Neural cell (in vitro differentiated cells): ENCODE measurements around the gene EPC1. TPM values are rescaled to one million over a fixed set of nuclear protein-coding genes. Genes with fewer than 3 reads are reported as not detected.
"Not testable (repeated sequence)": the region's sequence is repeated elsewhere in the genome, so short reads cannot be mapped to it uniquely, and the experiment has no call there.

ENCODE experiments used
- H2AFZ ChIP-seq: fragments of 200-600, 300-800 bp; sonication (generic), shearing (Covaris generic); 2 replicates; pipeline ENCODE4 v1.6.0; 2014; ENCODE audit warnings: low read depth, mild to moderate bottlenecking, antibody characterized with exemption, low read length, moderate library complexity
- H3F3A ChIP-seq: fragments of 200-600 bp; shearing (Covaris generic); 2 replicates; pipeline ENCODE4 v1.6.1; 2016; ENCODE audit warnings: mild to moderate bottlenecking, moderate library complexity, mixed read lengths, antibody characterized with exemption, low read length; ENCODE audit not compliant: insufficient read depth, poor library complexity, severe bottlenecking
- H3K27ac ChIP-seq: fragments of 200-600, 300-800 bp; sonication (generic), shearing (Covaris generic); 2 replicates; pipeline ENCODE4 v1.5.1; 2014; ENCODE audit warnings: mild to moderate bottlenecking, low read length, moderate library complexity
- H3K27me3 ChIP-seq: fragments of 300-800, 200-600 bp; sonication (generic), shearing (Covaris generic); 2 replicates; pipeline ENCODE4 v1.6.0; 2014; ENCODE audit warnings: mild to moderate bottlenecking, low read depth, low read length, moderate library complexity; ENCODE audit not compliant: insufficient read depth
- H3K36me3 ChIP-seq: fragments of 300-800, 200-600 bp; sonication (generic), shearing (Covaris generic); 2 replicates; pipeline ENCODE4 v1.5.1; 2014; ENCODE audit warnings: mild to moderate bottlenecking, antibody characterized with exemption, low read length, moderate library complexity; ENCODE audit not compliant: insufficient read depth
- H3K4me2 ChIP-seq: fragments of 300-800, 200-600 bp; sonication (generic), shearing (Covaris generic); 2 replicates; pipeline ENCODE4 v1.6.0; 2014; ENCODE audit warnings: mild to moderate bottlenecking, low read length
- H3K4me3 ChIP-seq: fragments of 300-800, 200-600 bp; sonication (generic), shearing (Covaris generic); 2 replicates; pipeline ENCODE4 v1.5.1; 2014; ENCODE audit warnings: mild to moderate bottlenecking, low read length, moderate library complexity
- H3K79me2 ChIP-seq: fragments of 200-600 bp; shearing (Covaris generic); replicated peaks from 2 replicates; pipeline ENCODE4 v1.6.0; 2014; ENCODE audit warnings: mild to moderate bottlenecking, low read length, moderate library complexity; ENCODE audit not compliant: insufficient read depth
- H3K9ac ChIP-seq: fragments of 300-800, 200-600 bp; sonication (generic), shearing (Covaris generic); 2 replicates; pipeline ENCODE4 v1.6.1; 2016; ENCODE audit warnings: mild to moderate bottlenecking, low read length, mixed read lengths
- H3K9me2 ChIP-seq: fragments of 200-600 bp; shearing (Covaris generic); 2 replicates; pipeline ENCODE4 v1.6.1; 2016; ENCODE audit warnings: mild to moderate bottlenecking, low read length, mixed read lengths; ENCODE audit not compliant: insufficient read depth
- H3K9me3 ChIP-seq: fragments of 200-600, 300-800 bp; sonication (generic), shearing (Covaris generic); 2 replicates; pipeline ENCODE4 v1.6.1; 2016; ENCODE audit warnings: mild to moderate bottlenecking, mixed run types, low read length, moderate library complexity, mixed read lengths
- H4K20me1 ChIP-seq: fragments of 200-600 bp; shearing (Covaris generic); 2 replicates; pipeline ENCODE4 v1.6.1; 2016; ENCODE audit warnings: mild to moderate bottlenecking, mixed run types; ENCODE audit not compliant: insufficient read depth
- EP300 ChIP-seq: fragments of 450-650 bp; conservative IDR thresholded peaks from 2 replicates; pipeline ENCODE4 v1.6.1; 2014; ENCODE audit warnings: antibody characterized with exemption, mild to moderate bottlenecking, moderate library complexity; ENCODE audit not compliant: poor library complexity, severe bottlenecking
- EZH2 ChIP-seq: fragments of 200-600, 300-800 bp; shearing (Covaris generic), sonication (generic); IDR thresholded peaks from 2 replicates; pipeline ENCODE4 v1.6.1; 2014; ENCODE audit warnings: antibody characterized with exemption, low read length, borderline replicate concordance, mild to moderate bottlenecking; ENCODE audit not compliant: insufficient read depth, poor library complexity, severe bottlenecking
- MXI1 ChIP-seq: fragments of 450-650 bp; conservative IDR thresholded peaks from 2 replicates; pipeline ENCODE4 v1.6.1; 2014; ENCODE audit warnings: antibody characterized with exemption, mild to moderate bottlenecking; ENCODE audit not compliant: poor library complexity, severe bottlenecking
- POLR2AphosphoS5 ChIP-seq: IDR thresholded peaks from 2 replicates; pipeline ENCODE4 v1.6.1; 2012
- RAD21 ChIP-seq: fragments of 450-650 bp; conservative IDR thresholded peaks from 2 replicates; pipeline ENCODE4 v1.6.1; 2014; ENCODE audit warnings: antibody characterized with exemption, mild to moderate bottlenecking, moderate library complexity
- SMC3 ChIP-seq: fragments of 450-650 bp; conservative IDR thresholded peaks from 2 replicates; pipeline ENCODE4 v1.6.1; 2014; ENCODE audit warnings: antibody characterized with exemption, mild to moderate bottlenecking, moderate library complexity; ENCODE audit not compliant: poor library complexity
- TAF1 ChIP-seq: IDR thresholded peaks from 2 replicates; pipeline ENCODE4 v1.6.1; 2012; ENCODE audit warnings: low read depth
- polyA plus RNA-seq: library from polyadenylated mRNA; depleted of rRNA; stranded (reverse); fragments of >200 nt; gene quantifications from 2 replicates; pipeline ENCODE4 v1.2.3, GENCODE V29; 2014
- TF ChIP-seq, protein P1 (sequence below): fragments of 450-650 bp; IDR thresholded peaks from 2 replicates; pipeline ENCODE4 v1.5.1; 2014; ENCODE audit warnings: antibody characterized with exemption, mild to moderate bottlenecking, moderate library complexity; ENCODE audit not compliant: poor library complexity, severe bottlenecking
- TF ChIP-seq, protein P2 (sequence below): IDR thresholded peaks from 2 replicates; pipeline ENCODE4 v1.6.1; 2012; ENCODE audit warnings: borderline replicate concordance

The EPC1 gene
- polyA plus RNA-seq, 1 donor from 2014 or later = 137 TPM

DNA sequence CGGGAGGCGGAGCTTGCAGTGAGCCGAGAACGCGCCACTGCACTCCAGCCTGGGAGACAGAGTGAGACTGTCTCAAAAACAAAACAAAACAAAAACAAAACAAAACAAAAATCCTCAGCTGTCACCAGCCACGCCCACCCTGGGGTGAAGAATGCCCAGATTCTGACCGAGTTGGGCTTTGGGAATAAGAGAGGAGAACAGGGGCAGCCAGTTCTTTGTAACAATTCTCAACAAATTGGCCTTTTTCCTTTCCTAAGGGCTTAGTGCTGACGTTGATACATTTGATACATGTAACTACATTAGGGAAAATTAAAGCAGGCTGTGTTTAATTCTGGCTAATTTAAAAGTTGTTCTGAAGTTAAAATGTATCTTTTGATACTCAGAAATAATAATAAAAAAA lies 121.0 kb downstream of the EPC1 start:
- Histone ChIP-seq H3F3A (no peaks in the 10 kb centered on the region), H3K9ac (no peak overlapping the region), H3K27ac (no peak overlapping the region), H4K20me1 (no peaks in the 10 kb centered on the region), H3K9me2 (no peaks in the 10 kb centered on the region), H3K4me3 (no peak overlapping the region), H3K36me3 (no peaks in the 10 kb centered on the region), H3K9me3 (no peaks in the 10 kb centered on the region), H3K79me2 (no peaks in the 10 kb centered on the region), H2AFZ (no peak overlapping the region), H3K4me2 (no peak overlapping the region), H3K27me3 (no peaks in the 10 kb centered on the region)
- TF ChIP-seq, protein P1, sequence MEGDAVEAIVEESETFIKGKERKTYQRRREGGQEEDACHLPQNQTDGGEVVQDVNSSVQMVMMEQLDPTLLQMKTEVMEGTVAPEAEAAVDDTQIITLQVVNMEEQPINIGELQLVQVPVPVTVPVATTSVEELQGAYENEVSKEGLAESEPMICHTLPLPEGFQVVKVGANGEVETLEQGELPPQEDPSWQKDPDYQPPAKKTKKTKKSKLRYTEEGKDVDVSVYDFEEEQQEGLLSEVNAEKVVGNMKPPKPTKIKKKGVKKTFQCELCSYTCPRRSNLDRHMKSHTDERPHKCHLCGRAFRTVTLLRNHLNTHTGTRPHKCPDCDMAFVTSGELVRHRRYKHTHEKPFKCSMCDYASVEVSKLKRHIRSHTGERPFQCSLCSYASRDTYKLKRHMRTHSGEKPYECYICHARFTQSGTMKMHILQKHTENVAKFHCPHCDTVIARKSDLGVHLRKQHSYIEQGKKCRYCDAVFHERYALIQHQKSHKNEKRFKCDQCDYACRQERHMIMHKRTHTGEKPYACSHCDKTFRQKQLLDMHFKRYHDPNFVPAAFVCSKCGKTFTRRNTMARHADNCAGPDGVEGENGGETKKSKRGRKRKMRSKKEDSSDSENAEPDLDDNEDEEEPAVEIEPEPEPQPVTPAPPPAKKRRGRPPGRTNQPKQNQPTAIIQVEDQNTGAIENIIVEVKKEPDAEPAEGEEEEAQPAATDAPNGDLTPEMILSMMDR = no peak
- TF ChIP-seq POLR2AphosphoS5 (no peak), TAF1 (no peak), EZH2 (no peak), EP300 (no peak), SMC3 (no peak), RAD21 (no peak), MXI1 (no peak)
- TF ChIP-seq, protein P2, sequence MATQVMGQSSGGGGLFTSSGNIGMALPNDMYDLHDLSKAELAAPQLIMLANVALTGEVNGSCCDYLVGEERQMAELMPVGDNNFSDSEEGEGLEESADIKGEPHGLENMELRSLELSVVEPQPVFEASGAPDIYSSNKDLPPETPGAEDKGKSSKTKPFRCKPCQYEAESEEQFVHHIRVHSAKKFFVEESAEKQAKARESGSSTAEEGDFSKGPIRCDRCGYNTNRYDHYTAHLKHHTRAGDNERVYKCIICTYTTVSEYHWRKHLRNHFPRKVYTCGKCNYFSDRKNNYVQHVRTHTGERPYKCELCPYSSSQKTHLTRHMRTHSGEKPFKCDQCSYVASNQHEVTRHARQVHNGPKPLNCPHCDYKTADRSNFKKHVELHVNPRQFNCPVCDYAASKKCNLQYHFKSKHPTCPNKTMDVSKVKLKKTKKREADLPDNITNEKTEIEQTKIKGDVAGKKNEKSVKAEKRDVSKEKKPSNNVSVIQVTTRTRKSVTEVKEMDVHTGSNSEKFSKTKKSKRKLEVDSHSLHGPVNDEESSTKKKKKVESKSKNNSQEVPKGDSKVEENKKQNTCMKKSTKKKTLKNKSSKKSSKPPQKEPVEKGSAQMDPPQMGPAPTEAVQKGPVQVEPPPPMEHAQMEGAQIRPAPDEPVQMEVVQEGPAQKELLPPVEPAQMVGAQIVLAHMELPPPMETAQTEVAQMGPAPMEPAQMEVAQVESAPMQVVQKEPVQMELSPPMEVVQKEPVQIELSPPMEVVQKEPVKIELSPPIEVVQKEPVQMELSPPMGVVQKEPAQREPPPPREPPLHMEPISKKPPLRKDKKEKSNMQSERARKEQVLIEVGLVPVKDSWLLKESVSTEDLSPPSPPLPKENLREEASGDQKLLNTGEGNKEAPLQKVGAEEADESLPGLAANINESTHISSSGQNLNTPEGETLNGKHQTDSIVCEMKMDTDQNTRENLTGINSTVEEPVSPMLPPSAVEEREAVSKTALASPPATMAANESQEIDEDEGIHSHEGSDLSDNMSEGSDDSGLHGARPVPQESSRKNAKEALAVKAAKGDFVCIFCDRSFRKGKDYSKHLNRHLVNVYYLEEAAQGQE = no peak

DNA sequence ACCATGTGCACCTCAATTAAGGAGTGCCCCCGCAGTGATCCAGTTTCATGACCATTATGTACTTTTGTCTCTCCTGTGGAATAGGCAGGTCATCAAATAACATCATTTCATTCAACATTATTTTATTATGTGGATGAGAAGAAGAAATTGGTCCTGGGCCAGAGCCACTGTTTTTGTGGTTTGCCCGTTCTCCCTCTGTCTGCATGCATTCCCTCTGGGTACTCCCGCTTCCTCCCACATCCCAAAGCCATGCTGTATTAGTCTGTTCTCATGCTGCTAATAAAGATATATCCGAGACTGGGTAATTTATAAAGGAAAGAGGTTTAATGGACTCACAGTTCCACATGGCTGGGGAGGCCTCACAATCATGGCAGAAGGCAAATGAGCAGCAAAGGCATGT lies 124.6 kb downstream of the EPC1 start:
- not testable (repeated sequence) for H3K4me2 ChIP-seq, H3K79me2 ChIP-seq, H3F3A ChIP-seq, H3K9me2 ChIP-seq, H3K9me3 ChIP-seq, H3K27me3 ChIP-seq, H3K9ac ChIP-seq, H3K4me3 ChIP-seq, H3K27ac ChIP-seq, H2AFZ ChIP-seq, H4K20me1 ChIP-seq, H3K36me3 ChIP-seq

DNA sequence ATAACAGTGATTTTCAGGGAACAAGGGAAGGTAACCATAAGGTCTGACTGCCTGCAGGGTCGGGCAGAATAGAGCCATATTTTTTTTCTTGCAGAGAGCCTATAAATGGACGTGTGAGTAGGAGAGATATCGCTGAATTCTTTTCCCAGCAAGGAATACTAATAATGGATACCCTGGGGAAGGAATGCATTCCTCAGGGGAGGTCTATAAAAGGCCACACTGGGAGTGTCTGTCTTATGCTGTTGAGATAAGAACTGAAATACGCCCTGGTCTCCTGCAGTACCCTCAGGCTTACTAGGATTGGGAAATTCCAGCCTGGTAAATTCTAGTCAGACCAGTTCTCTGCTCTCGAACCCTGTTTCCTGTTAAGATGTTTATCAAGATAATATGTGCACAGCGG lies 127.8 kb downstream of the EPC1 start:
- not testable (repeated sequence) for H3K9me2 ChIP-seq, H3K4me2 ChIP-seq, H3F3A ChIP-seq, H3K4me3 ChIP-seq, H3K9me3 ChIP-seq, H3K27ac ChIP-seq, H3K79me2 ChIP-seq, H3K27me3 ChIP-seq, H3K36me3 ChIP-seq, H4K20me1 ChIP-seq, H3K9ac ChIP-seq, H2AFZ ChIP-seq

DNA sequence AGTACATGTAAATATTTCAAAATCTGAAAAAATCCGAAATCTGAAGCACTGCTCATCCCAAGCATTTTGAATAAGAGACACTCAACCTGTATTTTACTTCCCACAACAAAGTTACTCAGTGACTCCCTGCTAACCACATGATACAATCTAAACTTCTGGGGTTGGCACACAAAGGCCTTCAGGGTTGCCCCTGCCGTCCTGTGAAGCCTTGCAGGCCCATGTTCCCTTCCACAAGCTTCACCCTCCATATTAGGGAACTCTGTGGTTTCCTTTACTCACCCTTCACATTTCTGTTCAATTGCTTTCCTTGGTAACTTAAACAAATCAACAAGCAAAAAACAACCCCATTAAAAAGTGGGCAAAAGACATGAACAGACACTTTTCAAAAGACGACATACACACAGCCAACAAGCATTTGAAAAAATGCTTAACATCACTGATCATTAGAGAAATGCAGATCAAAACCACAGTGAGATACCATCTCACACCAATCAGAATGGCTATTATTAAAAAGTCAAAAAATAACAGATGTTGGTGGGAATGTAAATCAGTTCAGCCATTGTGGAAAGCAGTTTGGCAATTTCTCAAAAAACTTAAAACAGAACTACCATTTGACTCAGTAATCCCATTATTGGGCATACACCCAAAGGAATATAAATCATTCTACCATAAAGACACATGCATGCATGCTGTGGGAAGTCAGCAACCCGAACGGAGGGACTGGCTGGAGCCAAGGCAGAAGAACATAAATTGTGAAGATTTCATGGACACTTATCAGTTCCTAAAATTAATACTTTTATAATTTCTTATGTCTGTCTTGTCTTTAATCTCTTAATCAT lies 128.5 kb downstream of the EPC1 start:
- not testable (repeated sequence) for H3K36me3 ChIP-seq, H3K4me2 ChIP-seq, H3K27me3 ChIP-seq, H4K20me1 ChIP-seq, H3K27ac ChIP-seq, H3K9ac ChIP-seq, H2AFZ ChIP-seq, H3F3A ChIP-seq, H3K79me2 ChIP-seq, H3K9me2 ChIP-seq, H3K4me3 ChIP-seq, H3K9me3 ChIP-seq
